Mesendoderm (in vitro differentiated cells): ENCODE data around the gene MAPT.

Experiments used
- DNase-seq: peaks from one replicate; pipeline ENCODE4 v3.0.0; 2013
- H2AK5ac ChIP-seq: 2 replicates; pipeline ENCODE4 v1.6.1; 2013; ENCODE audit warnings: low read length, inconsistent platforms
- H2BK120ac ChIP-seq: 2 replicates; pipeline ENCODE4 v1.6.1; 2013; ENCODE audit warnings: low read depth, mild to moderate bottlenecking, low read length, moderate library complexity, mixed read lengths
- H2BK15ac ChIP-seq: replicated peaks from 2 replicates; pipeline ENCODE4 v1.6.1; 2013; ENCODE audit warnings: low read depth, mild to moderate bottlenecking, moderate library complexity
- H2BK5ac ChIP-seq: 2 replicates; pipeline ENCODE4 v1.6.1; 2013; ENCODE audit warnings: low read length, inconsistent platforms
- H3K18ac ChIP-seq: 2 replicates; pipeline ENCODE4 v1.6.1; 2013; ENCODE audit warnings: mild to moderate bottlenecking, low read length, mixed read lengths
- H3K23ac ChIP-seq: one replicate; pipeline ENCODE4 v1.6.1; 2013; ENCODE audit warnings: low read length
- H3K27ac ChIP-seq: 2 replicates; pipeline ENCODE4 v1.5.1; 2013; ENCODE audit warnings: low read depth, mild to moderate bottlenecking, inconsistent platforms, low read length, moderate library complexity
- H3K27me3 ChIP-seq: 2 replicates; pipeline ENCODE4 v1.6.1; 2013; ENCODE audit warnings: low read length, control low read depth, mild to moderate bottlenecking, inconsistent platforms; ENCODE audit not compliant: insufficient read depth, poor library complexity
- H3K36me3 ChIP-seq: 2 replicates; pipeline ENCODE4 v1.6.1; 2013; ENCODE audit warnings: low read length, inconsistent platforms; ENCODE audit not compliant: control insufficient read depth, insufficient read depth
- H3K4ac ChIP-seq: one replicate; pipeline ENCODE4 v1.6.1; 2013; ENCODE audit warnings: low read depth, mild to moderate bottlenecking, low read length, moderate library complexity
- H3K4me1 ChIP-seq: 2 replicates; pipeline ENCODE4 v1.6.1; 2013; ENCODE audit warnings: low read depth, low read length, inconsistent platforms; ENCODE audit not compliant: control insufficient read depth
- H3K4me2 ChIP-seq: 2 replicates; pipeline ENCODE4 v1.6.1; 2013; ENCODE audit warnings: low read length
- H3K4me3 ChIP-seq: 2 replicates; pipeline ENCODE4 v1.5.1; 2013; ENCODE audit warnings: mild to moderate bottlenecking, low read length
- H3K56ac ChIP-seq: one replicate; pipeline ENCODE4 v1.6.1; 2013; ENCODE audit warnings: low read length
- H3K79me1 ChIP-seq: 2 replicates; pipeline ENCODE4 v1.6.1; 2013; ENCODE audit warnings: low read length, inconsistent platforms
- H3K79me2 ChIP-seq: 2 replicates; pipeline ENCODE4 v1.6.1; 2013; ENCODE audit warnings: mild to moderate bottlenecking, low read length; ENCODE audit not compliant: control insufficient read depth, insufficient read depth
- H3K9ac ChIP-seq: 2 replicates; pipeline ENCODE4 v1.6.1; 2013; ENCODE audit warnings: low read length, inconsistent platforms
- H4K5ac ChIP-seq: one replicate; pipeline ENCODE4 v1.6.1; 2013; ENCODE audit warnings: low read length
- H4K8ac ChIP-seq: one replicate; pipeline ENCODE4 v1.6.1; 2013; ENCODE audit warnings: low read depth, mild to moderate bottlenecking, control low read depth, low read length, moderate library complexity
- WGBS: extraction: QIAGEN DNeasy Blood & Tissue Kit; methylation state at CpG from one replicate; pipeline ENCODE4 v1.1.7; 2013; ENCODE audit warnings: low lambda C conversion rate, missing lambda C conversion rate; ENCODE audit not compliant: insufficient coverage; ENCODE audit errors: extremely low coverage; 5-methylcytosine and 5-hydroxymethylcytosine counted together

Gene MAPT

DNA sequence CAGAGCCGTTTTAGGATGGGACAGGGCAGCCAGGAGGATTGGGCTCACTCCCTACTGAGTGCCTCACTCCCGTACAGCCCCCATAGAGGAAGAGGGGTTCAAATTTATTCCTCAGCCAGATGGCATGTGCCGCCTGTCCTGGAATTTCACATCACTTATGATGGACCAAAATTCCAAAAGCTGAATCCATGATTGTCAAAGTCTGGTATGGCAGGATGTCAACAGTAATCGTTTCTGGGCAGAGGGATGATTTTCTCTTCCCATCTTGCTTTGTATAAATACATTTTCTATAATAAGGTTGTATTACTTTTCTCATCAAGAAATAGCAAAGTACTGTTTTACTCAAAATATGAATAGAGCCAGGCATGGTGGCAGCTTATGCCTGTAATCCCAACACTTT lies 66.0 kb downstream of the MAPT start:
- Histone ChIP-seq H2BK120ac (no peak overlapping the region), H4K8ac (no peak overlapping the region), H3K27me3 (no peaks in the 10 kb centered on the region), H3K4me3 (no peak overlapping the region), H3K36me3 (no peaks in the 10 kb centered on the region), H3K4ac (no peak overlapping the region), H3K23ac (no peak overlapping the region), H3K27ac (no peak overlapping the region), H3K56ac (no peak overlapping the region), H3K79me1 (no peaks in the 10 kb centered on the region), H4K5ac (no peak overlapping the region), H2BK15ac (no peak overlapping the region), H3K4me1 (no peaks in the 10 kb centered on the region), H3K18ac (no peak overlapping the region), H3K4me2 (no peak overlapping the region), H2AK5ac (no peak overlapping the region), H3K79me2 (no peaks in the 10 kb centered on the region), H3K9ac (no peak overlapping the region), H2BK5ac (no peak overlapping the region)
- no CpG with 5 or more reads among the region's 4 CpGs for WGBS
- no peak for DNase-seq

DNA sequence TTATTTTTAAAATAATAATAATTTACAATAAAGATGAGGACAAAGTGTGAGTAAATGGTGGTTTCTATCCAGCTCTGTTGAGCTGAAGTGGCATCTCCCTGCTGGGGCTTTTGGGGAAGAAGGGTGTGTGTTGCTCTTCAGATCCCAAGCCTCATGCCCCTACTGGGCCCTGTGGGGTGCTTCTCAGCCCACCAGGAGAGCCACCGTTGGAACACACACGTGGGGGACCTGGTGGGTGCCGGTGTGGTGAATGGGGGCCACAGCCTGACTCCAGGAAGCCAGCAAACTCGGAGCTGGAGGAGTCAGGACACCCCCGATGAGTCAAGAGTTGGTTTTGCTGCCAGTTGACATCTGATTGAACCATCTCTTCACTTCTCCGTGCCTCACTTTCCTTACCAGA lies 66.9 kb downstream of the MAPT start:
- no peak overlapping the region for H3K4me2 ChIP-seq

DNA sequence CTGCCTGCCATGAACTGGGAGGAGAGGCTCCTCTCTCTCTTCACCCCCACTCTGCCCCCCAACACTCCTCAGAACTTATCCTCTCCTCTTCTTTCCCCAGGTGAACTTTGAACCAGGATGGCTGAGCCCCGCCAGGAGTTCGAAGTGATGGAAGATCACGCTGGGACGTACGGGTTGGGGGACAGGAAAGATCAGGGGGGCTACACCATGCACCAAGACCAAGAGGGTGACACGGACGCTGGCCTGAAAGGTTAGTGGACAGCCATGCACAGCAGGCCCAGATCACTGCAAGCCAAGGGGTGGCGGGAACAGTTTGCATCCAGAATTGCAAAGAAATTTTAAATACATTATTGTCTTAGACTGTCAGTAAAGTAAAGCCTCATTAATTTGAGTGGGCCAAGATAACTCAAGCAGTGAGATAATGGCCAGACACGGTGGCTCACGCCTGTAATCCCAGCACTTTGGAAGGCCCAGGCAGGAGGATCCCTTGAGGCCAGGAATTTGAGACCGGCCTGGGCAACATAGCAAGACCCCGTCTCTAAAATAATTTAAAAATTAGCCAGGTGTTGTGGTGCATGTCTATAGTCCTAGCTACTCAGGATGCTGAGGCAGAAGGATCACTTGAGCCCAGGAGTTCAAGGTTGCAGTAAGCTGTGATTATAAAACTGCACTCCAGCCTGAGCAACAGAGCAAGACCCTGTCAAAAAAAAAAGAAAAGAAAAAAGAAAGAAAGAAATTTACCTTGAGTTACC lies 68.0 kb downstream of the MAPT start:
- no peak overlapping the region for H3K56ac ChIP-seq
- no peaks in the 10 kb centered on the region for H3K79me1 ChIP-seq
- DNase-seq, result no peak
- H4K5ac ChIP-seq, result no peak overlapping the region
- H3K4me2 ChIP-seq, result no peak overlapping the region
- H2BK15ac ChIP-seq, result no peak overlapping the region
- no peak overlapping the region for H2BK120ac ChIP-seq
- no peak overlapping the region for H3K23ac ChIP-seq
- WGBS, result no CpG with 5 or more reads among the region's 12 CpGs
- H2BK5ac ChIP-seq, result no peak overlapping the region
- no peak overlapping the region for H3K18ac ChIP-seq
- no peak overlapping the region for H3K4me3 ChIP-seq
- H3K79me2 ChIP-seq, result no peaks in the 10 kb centered on the region
- H4K8ac ChIP-seq, result no peak overlapping the region
- H3K36me3 ChIP-seq, result no peaks in the 10 kb centered on the region
- H3K9ac ChIP-seq, result no peak overlapping the region
- no peak overlapping the region for H3K27ac ChIP-seq
- no peak overlapping the region for H2AK5ac ChIP-seq
- H3K27me3 ChIP-seq, result no peaks in the 10 kb centered on the region
- peaks cover 3% of the 10 kb centered on the region for H3K4me1 ChIP-seq
- H3K4ac ChIP-seq, result no peak overlapping the region

More for the DNA sequence above, 66.9 kb downstream of the MAPT start:
- Histone ChIP-seq H3K56ac (no peak overlapping the region), H2BK120ac (no peak overlapping the region), H3K4ac (no peak overlapping the region), H3K79me1 (no peaks in the 10 kb centered on the region), H3K4me1 (no peaks in the 10 kb centered on the region), H3K79me2 (no peaks in the 10 kb centered on the region), H3K36me3 (no peaks in the 10 kb centered on the region), H3K23ac (no peak overlapping the region), H4K5ac (no peak overlapping the region), H3K27ac (no peak overlapping the region), H3K27me3 (no peaks in the 10 kb centered on the region), H3K4me3 (no peak overlapping the region), H3K9ac (no peak overlapping the region), H4K8ac (no peak overlapping the region), H2AK5ac (no peak overlapping the region), H3K18ac (no peak overlapping the region), H2BK5ac (no peak overlapping the region), H2BK15ac (no peak overlapping the region)
- DNase-seq, result no peak
- WGBS, result no CpG with 5 or more reads among the region's 6 CpGs

DNA sequence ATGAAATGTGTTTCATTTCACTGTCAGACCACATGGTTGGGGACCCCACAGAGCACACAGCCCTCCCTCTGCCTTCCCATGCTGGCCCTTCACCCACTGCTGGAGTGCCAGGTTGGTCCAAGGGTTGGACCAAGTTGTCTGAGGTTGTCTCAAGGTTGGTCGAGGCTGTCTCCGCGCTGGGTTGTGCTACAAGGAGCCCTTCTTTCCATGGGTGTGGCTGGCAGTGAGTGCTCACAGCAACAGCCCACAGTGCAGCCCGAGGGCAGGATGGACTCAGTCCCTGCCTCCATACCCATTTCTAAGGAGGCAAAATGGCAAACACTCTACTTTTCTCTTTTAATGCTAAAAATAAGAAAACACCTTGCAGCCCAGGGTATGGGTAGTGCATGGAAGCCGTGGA lies 68.9 kb downstream of the MAPT start:
- Histone ChIP-seq H3K27ac (no peak overlapping the region), H3K79me2 (no peaks in the 10 kb centered on the region), H2AK5ac (no peak overlapping the region), H3K79me1 (no peaks in the 10 kb centered on the region), H3K23ac (no peak overlapping the region), H4K5ac (no peak overlapping the region), H3K56ac (no peak overlapping the region), H3K36me3 (no peaks in the 10 kb centered on the region), H3K4me2 (no peak overlapping the region), H3K18ac (no peak overlapping the region), H3K4ac (no peak overlapping the region), H3K9ac (no peak overlapping the region), H4K8ac (no peak overlapping the region), H2BK120ac (no peak overlapping the region), H3K27me3 (no peaks in the 10 kb centered on the region), H3K4me1 (peaks cover 4% of the 10 kb centered on the region), H2BK15ac (no peak overlapping the region), H2BK5ac (no peak overlapping the region), H3K4me3 (no peak overlapping the region)
- no peak for DNase-seq
- no CpG with 5 or more reads among the region's 5 CpGs for WGBS

DNA sequence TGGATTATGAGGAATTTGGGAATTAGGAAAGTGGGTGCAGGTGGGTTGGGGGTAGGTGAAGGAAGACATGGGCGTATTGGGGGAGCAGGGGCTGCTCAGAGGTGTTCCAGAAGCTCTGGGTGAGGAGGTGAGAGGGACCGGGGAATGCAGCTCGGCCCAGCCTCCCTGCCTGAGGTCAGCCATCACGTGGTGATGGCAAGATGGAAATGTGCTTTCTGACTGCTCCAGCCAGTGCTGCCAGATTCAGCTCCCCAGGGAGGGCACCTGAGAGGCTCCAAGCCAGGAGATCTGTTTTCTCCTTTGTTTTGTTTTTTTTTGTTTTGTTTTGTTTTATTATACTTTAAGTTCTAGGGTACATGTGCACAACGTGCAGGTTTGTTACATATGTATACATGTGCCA lies 69.5 kb downstream of the MAPT start:
- Histone ChIP-seq H3K27ac (no peak overlapping the region), H3K79me2 (no peaks in the 10 kb centered on the region), H2BK120ac (no peak overlapping the region), H3K4me2 (no peak overlapping the region), H3K56ac (no peak overlapping the region), H2BK5ac (no peak overlapping the region), H3K18ac (no peak overlapping the region), H3K27me3 (no peaks in the 10 kb centered on the region), H3K4me3 (no peak overlapping the region), H3K23ac (no peak overlapping the region), H4K8ac (no peak overlapping the region), H3K79me1 (no peaks in the 10 kb centered on the region), H3K4me1 (peaks cover 4% of the 10 kb centered on the region), H2AK5ac (no peak overlapping the region), H2BK15ac (no peak overlapping the region), H3K9ac (no peak overlapping the region), H3K4ac (no peak overlapping the region), H4K5ac (no peak overlapping the region), H3K36me3 (no peaks in the 10 kb centered on the region)
- no CpG with 5 or more reads among the region's 5 CpGs for WGBS
- no peak for DNase-seq

DNA sequence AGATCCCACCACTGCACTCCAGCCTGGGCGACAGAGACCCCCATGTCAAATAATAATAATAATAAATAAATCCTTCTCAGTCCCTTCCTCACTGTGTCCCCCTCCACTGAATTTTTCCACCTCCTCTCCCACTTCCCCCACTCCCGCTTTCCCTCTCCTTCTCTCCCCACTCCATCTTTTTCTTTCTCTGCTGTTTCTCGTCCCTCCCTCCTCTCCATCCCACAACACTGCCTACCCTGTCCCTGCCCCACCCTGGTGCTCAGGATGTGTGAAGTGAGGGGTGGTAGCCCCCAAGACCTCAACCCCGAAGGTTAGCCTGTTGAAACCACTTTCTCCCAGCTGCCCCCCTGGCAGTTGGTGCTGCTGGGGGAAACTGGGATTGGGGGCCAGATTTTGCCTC lies 70.3 kb downstream of the MAPT start:
- Histone ChIP-seq H2AK5ac (no peak overlapping the region), H3K27ac (no peak overlapping the region), H4K5ac (no peak overlapping the region), H3K79me1 (no peaks in the 10 kb centered on the region), H3K36me3 (no peaks in the 10 kb centered on the region), H3K4me1 (peaks cover 4% of the 10 kb centered on the region), H2BK120ac (no peak overlapping the region), H3K23ac (no peak overlapping the region), H2BK5ac (no peak overlapping the region), H3K4me2 (no peak overlapping the region), H2BK15ac (no peak overlapping the region), H3K27me3 (no peaks in the 10 kb centered on the region), H3K79me2 (no peaks in the 10 kb centered on the region), H4K8ac (no peak overlapping the region), H3K4ac (no peak overlapping the region), H3K9ac (no peak overlapping the region), H3K4me3 (no peak overlapping the region), H3K18ac (no peak overlapping the region), H3K56ac (no peak overlapping the region)
- DNase-seq, result no peak
- 100% methylated on average over 1 of the region's 4 CpGs for WGBS
